Erythroblast (primary cell): ENCODE measurements around the gene AFAP1L2.

ENCODE experiments used
- GATA1 ChIP-seq: IDR thresholded peaks from 2 replicates; pipeline ENCODE4 v1.6.1; 2011; ENCODE audit warnings: low read depth, mild to moderate bottlenecking, control low read depth, low read length, moderate library complexity
- POLR2A ChIP-seq: IDR thresholded peaks from 2 replicates; pipeline ENCODE4 v1.6.1; 2011; ENCODE audit warnings: mild to moderate bottlenecking, low read length

DNA sequence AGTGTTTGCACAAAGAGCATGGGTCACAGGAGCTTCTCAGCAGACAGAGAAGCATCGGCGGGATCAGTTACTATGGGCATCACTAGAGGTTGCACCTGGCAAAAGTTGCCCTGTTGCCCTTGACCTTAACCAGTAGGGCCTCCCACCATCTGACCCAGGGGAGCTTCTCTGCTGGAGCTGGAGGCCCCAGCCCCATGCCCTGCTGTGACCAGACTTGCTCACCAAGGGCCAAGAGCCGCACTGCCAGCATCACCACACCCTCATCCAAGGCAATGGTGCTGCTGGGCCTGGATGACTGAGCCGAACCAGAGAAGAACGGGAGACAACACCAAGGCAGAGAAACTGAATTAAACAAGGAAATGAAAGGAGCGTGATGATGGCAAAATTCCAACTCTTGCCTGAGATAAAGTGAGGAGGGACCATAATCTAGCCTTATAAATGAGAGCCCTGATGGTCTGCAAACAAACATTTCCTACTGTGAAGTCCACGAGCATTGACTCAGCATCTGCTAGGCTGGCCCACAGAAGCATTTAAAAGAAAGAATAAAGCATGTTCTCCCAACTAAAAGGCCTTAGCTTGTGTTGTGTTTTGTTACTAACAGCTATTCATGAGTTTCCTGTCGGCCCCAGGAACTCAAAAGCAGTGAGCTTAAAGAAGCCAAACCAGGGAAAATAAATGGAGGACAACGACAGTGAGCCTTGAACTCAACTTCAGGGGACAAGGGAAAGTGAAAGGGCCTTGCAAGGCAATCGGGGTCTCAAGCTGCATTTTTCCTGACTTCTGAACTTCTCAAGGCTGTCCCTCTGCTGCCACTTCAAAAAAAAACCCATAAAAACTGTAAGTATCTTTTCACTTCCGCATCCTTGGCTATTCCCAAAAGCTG, 60.4 kb downstream of the AFAP1L2 start:
- no peak for TF ChIP-seq POLR2A
- TF ChIP-seq GATA1, result no peak
